Progenitor cell of endocrine pancreas (in vitro differentiated cells): ENCODE results near the gene ARHGAP25. TPM values are rescaled to one million over a fixed set of nuclear protein-coding genes. Genes with fewer than 3 reads are reported as not detected.

Experiments
- DNase-seq: peaks from one replicate; pipeline ENCODE4 v3.0.0; 2021; ENCODE audit warnings: low spot score; ENCODE audit not compliant: unreplicated experiment
- H3K27ac Mint-ChIP-seq: 2 replicates; pipeline ENCODE4 v1.8.0; 2021; ENCODE audit warnings: mild to moderate bottlenecking, moderate library complexity, mixed read lengths
- H3K27me3 Mint-ChIP-seq: 2 replicates; pipeline ENCODE4 v1.8.0; 2021; ENCODE audit warnings: mixed read lengths
- H3K36me3 Mint-ChIP-seq: 2 replicates; pipeline ENCODE4 v1.8.0; 2022; ENCODE audit warnings: mixed read lengths; ENCODE audit not compliant: insufficient read depth
- H3K4me1 Mint-ChIP-seq: 2 replicates; pipeline ENCODE4 v1.8.0; 2021; ENCODE audit warnings: low read depth, mixed read lengths
- H3K4me3 Mint-ChIP-seq: 2 replicates; pipeline ENCODE4 v1.8.0; 2021; ENCODE audit warnings: low read depth, mild to moderate bottlenecking, moderate library complexity, mixed read lengths
- H3K9me3 Mint-ChIP-seq: 2 replicates; pipeline ENCODE4 v1.8.0; 2021; ENCODE audit warnings: low read depth, mixed read lengths
- CTCF ChIP-seq: fragments of 200-600 bp; sonication (generic); IDR thresholded peaks from one replicate; pipeline ENCODE4 v1.5.0; 2021; ENCODE audit warnings: antibody characterized with exemption, mild to moderate bottlenecking; ENCODE audit not compliant: unreplicated experiment
- long read RNA-seq: library from polyadenylated mRNA; unstranded; transcript quantifications from one replicate; pipeline ENCODE4 v2.0.0, GENCODE V29; 2020
- total RNA-seq: library from RNA; stranded (reverse); gene quantifications from 2 replicates; pipeline ENCODE4 v1.2.1, GENCODE V29; 2021

ARHGAP25 gene
- 1.3 and 1.8 TPM in 2 replicates for total RNA-seq
- long read RNA-seq, partial matches to known transcripts = 0 of 7 reads
- long read RNA-seq, other reads (novel, unspliced or antisense) = 7 of 7 reads

- Mint-ChIP-seq H3K27me3 (peaks cover 4% of the 10 kb centered on the region), H3K27ac (no peak within 1 kb of the TSS), H3K9me3 (no peaks in the 10 kb centered on the region), H3K4me3 (no peak within 1 kb of the TSS), H3K4me1 (peaks cover 13% of the 10 kb centered on the region), H3K36me3 (no peaks in the 10 kb centered on the region)
- DNase-seq = no peak
- TF ChIP-seq CTCF = no peak
Observed at GRCh38 chr2:68734688-68735525, at the start of gene ARHGAP25. Gene ARHGAP25 (plus strand): TSS chr2:68734811. CDS start chr2:68735200, 389 bp downstream.

GRCh38 chr2:68686178-68686577 lies 48.4 kb upstream of the ARHGAP25 start:
- Mint-ChIP-seq H3K27me3 (no peaks in the 10 kb centered on the region), H3K36me3 (no peaks in the 10 kb centered on the region), H3K4me1 (no peaks in the 10 kb centered on the region), H3K4me3 (no peak overlapping the region), H3K27ac (no peak overlapping the region), H3K9me3 (peaks cover 9% of the 10 kb centered on the region)
- no peak for TF ChIP-seq CTCF
- no peak for DNase-seq

GRCh38 chr2:68687018-68687417 lies 47.6 kb upstream of the ARHGAP25 start:
- no peaks in the 10 kb centered on the region for H3K27me3 Mint-ChIP-seq
- no peak for TF ChIP-seq CTCF
- no peak overlapping the region for H3K4me3 Mint-ChIP-seq

GRCh38 chr2:68689553-68690537 lies 44.8 kb upstream of the ARHGAP25 start:
- Mint-ChIP-seq H3K4me3 (no peak overlapping the region), H3K9me3 (peaks cover 2% of the 10 kb centered on the region), H3K27me3 (no peaks in the 10 kb centered on the region), H3K4me1 (no peaks in the 10 kb centered on the region), H3K36me3 (no peaks in the 10 kb centered on the region), H3K27ac (no peak overlapping the region)
- no peak for TF ChIP-seq CTCF
- no peak for DNase-seq

More at GRCh38 chr2:68687018-68687417, 47.6 kb upstream of the ARHGAP25 start:
- no peak overlapping the region for H3K27ac Mint-ChIP-seq
- DNase-seq = no peak
- H3K9me3 Mint-ChIP-seq = peaks cover 2% of the 10 kb centered on the region
- H3K36me3 Mint-ChIP-seq = no peaks in the 10 kb centered on the region
- no peaks in the 10 kb centered on the region for H3K4me1 Mint-ChIP-seq

- Mint-ChIP-seq H3K36me3 (no peaks in the 10 kb centered on the region), H3K27me3 (no peaks in the 10 kb centered on the region), H3K27ac (no peak overlapping the region), H3K9me3 (peaks cover 2% of the 10 kb centered on the region), H3K4me1 (no peaks in the 10 kb centered on the region), H3K4me3 (no peak overlapping the region)
- DNase-seq = no peak
- no peak for TF ChIP-seq CTCF
Observed at GRCh38 chr2:68690851-68691250, 43.8 kb upstream of the ARHGAP25 start.
